ENCODE data around the gene XRCC5.
"Not testable (repeated sequence)": the region's sequence is repeated elsewhere in the genome, so short reads cannot be mapped to it uniquely, and the experiment has no call there.

DNA sequence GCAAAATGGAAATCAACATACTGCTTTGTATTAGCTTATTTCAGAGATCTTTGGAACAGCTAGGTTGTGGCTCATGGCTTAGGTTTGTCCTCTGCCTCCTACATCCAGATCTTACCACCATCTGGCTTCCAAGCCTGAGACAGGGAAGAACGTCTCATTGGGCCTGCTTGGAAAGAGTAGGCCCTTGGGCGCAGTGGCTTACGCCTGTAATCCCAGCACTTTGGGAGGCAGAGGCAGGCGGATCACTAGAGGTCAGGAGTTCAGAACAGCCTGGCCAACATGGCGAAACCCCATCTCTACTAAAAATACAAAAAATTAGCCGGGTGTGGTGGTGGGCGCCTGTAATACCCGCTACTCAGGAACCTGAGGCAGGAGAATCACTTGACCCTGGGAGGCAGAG, 99.5 kb downstream of the XRCC5 start:
- TF ChIP-seq, protein P1, sequence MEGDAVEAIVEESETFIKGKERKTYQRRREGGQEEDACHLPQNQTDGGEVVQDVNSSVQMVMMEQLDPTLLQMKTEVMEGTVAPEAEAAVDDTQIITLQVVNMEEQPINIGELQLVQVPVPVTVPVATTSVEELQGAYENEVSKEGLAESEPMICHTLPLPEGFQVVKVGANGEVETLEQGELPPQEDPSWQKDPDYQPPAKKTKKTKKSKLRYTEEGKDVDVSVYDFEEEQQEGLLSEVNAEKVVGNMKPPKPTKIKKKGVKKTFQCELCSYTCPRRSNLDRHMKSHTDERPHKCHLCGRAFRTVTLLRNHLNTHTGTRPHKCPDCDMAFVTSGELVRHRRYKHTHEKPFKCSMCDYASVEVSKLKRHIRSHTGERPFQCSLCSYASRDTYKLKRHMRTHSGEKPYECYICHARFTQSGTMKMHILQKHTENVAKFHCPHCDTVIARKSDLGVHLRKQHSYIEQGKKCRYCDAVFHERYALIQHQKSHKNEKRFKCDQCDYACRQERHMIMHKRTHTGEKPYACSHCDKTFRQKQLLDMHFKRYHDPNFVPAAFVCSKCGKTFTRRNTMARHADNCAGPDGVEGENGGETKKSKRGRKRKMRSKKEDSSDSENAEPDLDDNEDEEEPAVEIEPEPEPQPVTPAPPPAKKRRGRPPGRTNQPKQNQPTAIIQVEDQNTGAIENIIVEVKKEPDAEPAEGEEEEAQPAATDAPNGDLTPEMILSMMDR (IDR thresholded peaks at IDR 0.05): not testable (repeated sequence)
- not testable (repeated sequence) for TF ChIP-seq POLR2AphosphoS5 (IDR thresholded peaks at IDR 0.05; ENCODE audit: low read depth, low read length); TCF7L2 (IDR thresholded peaks at IDR 0.05; ENCODE audit: low read depth, low read length); REST (IDR thresholded peaks at IDR 0.05; ENCODE audit: insufficient read depth in 1 of 2, low read depth in 2 of 2, low read length in 1 of 2); SIN3A (IDR thresholded peaks at IDR 0.05; ENCODE audit: borderline replicate concordance, insufficient read depth, low read depth, low read length)
